ENCODE results near the gene ZFYVE1. TPM values are rescaled to one million over a fixed set of nuclear protein-coding genes. Genes with fewer than 3 reads are reported as not detected.

ZFYVE1 gene
- polyA plus RNA-seq, 1 experiment: 31.6 TPM

- H3K27me3 ChIP-seq (ENCODE audit: control insufficient read depth, insufficient read depth, low read length): no peaks in the 10 kb centered on the region
- ChIA-PET CTCF (interaction anchor here (1.4 to 3.9 kb wide), 2 partner anchors 427 to 430 kb away, joined by 4 to 23 read pairs; no protein-coding TSS in a partner anchor), POLR2A (no interaction called here)
- peaks cover 20% of the 10 kb centered on the region for H3K36me3 ChIP-seq (ENCODE audit: control insufficient read depth, insufficient read depth, low read length)
- H3K4me3 ChIP-seq (ENCODE audit: low read depth, low read length): no peak overlapping the region
- TF ChIP-seq CTCF (IDR thresholded peaks at IDR 0.05; ENCODE audit: insufficient read depth, low read depth, low read length): no peak
- DNase-seq (ENCODE audit: low read depth): no peak
Measured at GRCh38 chr14:72943876-72944430, 83.0 kb downstream of the ZFYVE1 start.

- CTCF ChIA-PET: interaction anchor here (1.4 to 3.9 kb wide), 2 partner anchors 426 to 429 kb away, joined by 4 to 23 read pairs; no protein-coding TSS in a partner anchor
- no peaks in the 10 kb centered on the region for H3K27me3 ChIP-seq (ENCODE audit: control insufficient read depth, insufficient read depth, low read length)
- no peak for TF ChIP-seq CTCF (IDR thresholded peaks at IDR 0.05; ENCODE audit: insufficient read depth, low read depth, low read length)
- peaks cover 24% of the 10 kb centered on the region for H3K36me3 ChIP-seq (ENCODE audit: control insufficient read depth, insufficient read depth, low read length)
- H3K4me3 ChIP-seq (ENCODE audit: low read depth, low read length): no peak overlapping the region
- POLR2A ChIA-PET: no interaction called here
- no peak for DNase-seq (ENCODE audit: low read depth)
Measured at GRCh38 chr14:72942934-72943333, 84.0 kb downstream of the ZFYVE1 start.

- TF ChIP-seq CTCF (IDR thresholded peaks at IDR 0.05; ENCODE audit: insufficient read depth, low read depth, low read length): no peak
- Histone ChIP-seq H3K27me3 (ENCODE audit: control insufficient read depth, insufficient read depth, low read length) (no peaks in the 10 kb centered on the region), H3K36me3 (ENCODE audit: control insufficient read depth, insufficient read depth, low read length) (peaks cover 26% of the 10 kb centered on the region), H3K4me3 (ENCODE audit: low read depth, low read length) (no peak overlapping the region)
- ChIA-PET CTCF (interaction anchor here (3.9 to 5.7 kb wide), 2 partner anchors 426 to 427 kb away, joined by 23 to 37 read pairs; no protein-coding TSS in a partner anchor), POLR2A (no interaction called here)
- no peak for DNase-seq (ENCODE audit: low read depth)
Measured at GRCh38 chr14:72941286-72941985, 85.5 kb downstream of the ZFYVE1 start.

- no peak for TF ChIP-seq CTCF (IDR thresholded peaks at IDR 0.05; ENCODE audit: insufficient read depth, low read depth, low read length)
- Histone ChIP-seq H3K27me3 (ENCODE audit: control insufficient read depth, insufficient read depth, low read length) (no peaks in the 10 kb centered on the region), H3K4me3 (ENCODE audit: low read depth, low read length) (no peak overlapping the region), H3K36me3 (ENCODE audit: control insufficient read depth, insufficient read depth, low read length) (peaks cover 26% of the 10 kb centered on the region)
- ChIA-PET CTCF (interaction anchor here (1.1 to 5.7 kb wide), 3 partner anchors 9 to 424 kb away, joined by 4 to 37 read pairs (median 24); no protein-coding TSS in a partner anchor), POLR2A (no interaction called here)
- DNase-seq (ENCODE audit: low read depth): no peak
Measured at GRCh38 chr14:72939630-72940029, 87.3 kb downstream of the ZFYVE1 start.

GRCh38 chr14:72932893-72933292 lies 94.0 kb downstream of the ZFYVE1 start:
- DNase-seq (ENCODE audit: low read depth): no peak
- no peak for TF ChIP-seq CTCF (IDR thresholded peaks at IDR 0.05; ENCODE audit: insufficient read depth, low read depth, low read length)
- peaks cover 2% of the 10 kb centered on the region for H3K36me3 ChIP-seq (ENCODE audit: control insufficient read depth, insufficient read depth, low read length)
- no peak overlapping the region for H3K4me3 ChIP-seq (ENCODE audit: low read depth, low read length)
- no peaks in the 10 kb centered on the region for H3K27me3 ChIP-seq (ENCODE audit: control insufficient read depth, insufficient read depth, low read length)
- POLR2A ChIA-PET: interaction anchor here (0.6 kb wide), 1 partner anchor 187 kb away, joined by 4 read pairs; no protein-coding TSS in a partner anchor
- CTCF ChIA-PET: interaction anchor here (1.0 to 1.1 kb wide), 2 partner anchors 16 to 419 kb away, joined by 3 to 5 read pairs; no protein-coding TSS in a partner anchor
